Inflammatory macrophage treated with lipopolysaccharide for 4 hours (primary cell): Measurements from ENCODE around the gene JAM2.
"Not testable (repeated sequence)": the region's sequence is repeated elsewhere in the genome, so short reads cannot be mapped to it uniquely, and the experiment has no call there.

Source experiments
- DNase-seq: peaks from one replicate; pipeline ENCODE4 v3.0.0-alpha.2; 2020

The JAM2 gene

GRCh38 chr21:25647647-25648046 is 8.6 kb downstream of the JAM2 start:
- DNase-seq = no peak

- DNase-seq = peak; percentile 42
Measured at GRCh38 chr21:25649146-25649545, 10.1 kb downstream of the JAM2 start.

GRCh38 chr21:25656412-25656811 is 17.4 kb downstream of the JAM2 start:
- DNase-seq = no peak

GRCh38 chr21:25657140-25657539 is 18.1 kb downstream of the JAM2 start:
- DNase-seq = no peak

- DNase-seq = no peak
Measured at GRCh38 chr21:25658427-25659035, 19.5 kb downstream of the JAM2 start.

- DNase-seq = no peak
Measured at GRCh38 chr21:25660233-25660632, 21.2 kb downstream of the JAM2 start.

GRCh38 chr21:25664491-25664931 is 25.5 kb downstream of the JAM2 start:
- no peak for DNase-seq

- peak; percentile 6 for DNase-seq
Measured at GRCh38 chr21:25670726-25671125, 31.7 kb downstream of the JAM2 start.

GRCh38 chr21:25676451-25676850 is 37.4 kb downstream of the JAM2 start:
- DNase-seq = no peak

GRCh38 chr21:25682382-25682781 is 43.3 kb downstream of the JAM2 start:
- DNase-seq = no peak

GRCh38 chr21:25687787-25688186 is 48.7 kb downstream of the JAM2 start:
- no peak for DNase-seq

- DNase-seq = no peak
Measured at GRCh38 chr21:25688275-25689155, 49.5 kb downstream of the JAM2 start.

GRCh38 chr21:25689226-25689625 is 50.2 kb downstream of the JAM2 start:
- DNase-seq = no peak

- DNase-seq = no peak
Measured at GRCh38 chr21:25691976-25692375, 52.9 kb downstream of the JAM2 start.

GRCh38 chr21:25695461-25695860 is 56.4 kb downstream of the JAM2 start:
- not testable (repeated sequence) for DNase-seq

- DNase-seq = no peak
Measured at GRCh38 chr21:25700741-25701140, 61.7 kb downstream of the JAM2 start.

GRCh38 chr21:25701529-25701928 is 62.5 kb downstream of the JAM2 start:
- DNase-seq = no peak

GRCh38 chr21:25708467-25709065 is 69.5 kb downstream of the JAM2 start:
- DNase-seq = peak; percentile 52

- DNase-seq = no peak
Measured at GRCh38 chr21:25709684-25710265, 70.7 kb downstream of the JAM2 start.

- DNase-seq = no peak
Measured at GRCh38 chr21:25710550-25710949, 71.5 kb downstream of the JAM2 start.

GRCh38 chr21:25714066-25714465 is 75.0 kb downstream of the JAM2 start:
- not testable (repeated sequence) for DNase-seq

- no peak for DNase-seq
Measured at GRCh38 chr21:25717491-25718147, 78.6 kb downstream of the JAM2 start.

GRCh38 chr21:25721987-25722386 is 82.9 kb downstream of the JAM2 start:
- DNase-seq = no peak
